ENCODE results near the gene BMPR1A.

The BMPR1A gene

GRCh38 chr10:86769991-86770390 lies 13.6 kb downstream of the BMPR1A start:
- no peak for DNase-seq

GRCh38 chr10:86770412-86770960 lies 14.1 kb downstream of the BMPR1A start:
- no peak for DNase-seq

GRCh38 chr10:86773498-86773897 lies 17.1 kb downstream of the BMPR1A start:
- DNase-seq: no peak

GRCh38 chr10:86775056-86775869 lies 18.8 kb downstream of the BMPR1A start:
- DNase-seq: no peak

- no peak for DNase-seq
These were observed 19.4 kb downstream of the BMPR1A start for GRCh38 chr10:86775870-86776180.

GRCh38 chr10:86779220-86780017 lies 23.0 kb downstream of the BMPR1A start:
- DNase-seq: no peak

GRCh38 chr10:86782701-86783418 lies 26.4 kb downstream of the BMPR1A start:
- no peak for DNase-seq

GRCh38 chr10:86785037-86785436 lies 28.6 kb downstream of the BMPR1A start:
- no peak for DNase-seq

GRCh38 chr10:86785968-86786367 lies 29.5 kb downstream of the BMPR1A start:
- no peak for DNase-seq

GRCh38 chr10:86786368-86786767 lies 29.9 kb downstream of the BMPR1A start:
- DNase-seq: no peak

GRCh38 chr10:86790394-86790793 lies 34.0 kb downstream of the BMPR1A start:
- DNase-seq: no peak

- DNase-seq: no peak
These were observed 36.2 kb downstream of the BMPR1A start for GRCh38 chr10:86792461-86793167.

GRCh38 chr10:86793696-86794095 lies 37.3 kb downstream of the BMPR1A start:
- no peak for DNase-seq

- no peak for DNase-seq
These were observed 38.9 kb downstream of the BMPR1A start for GRCh38 chr10:86795353-86795752.

- no peak for DNase-seq
These were observed 41.6 kb downstream of the BMPR1A start for GRCh38 chr10:86798025-86798424.

GRCh38 chr10:86798611-86799010 lies 42.2 kb downstream of the BMPR1A start:
- no peak for DNase-seq

- no peak for DNase-seq
These were observed 42.9 kb downstream of the BMPR1A start for GRCh38 chr10:86799188-86799845.

- DNase-seq: no peak
These were observed 45.6 kb downstream of the BMPR1A start for GRCh38 chr10:86801995-86802394.

- no peak for DNase-seq
These were observed 46.2 kb downstream of the BMPR1A start for GRCh38 chr10:86802473-86803108.

GRCh38 chr10:86803156-86803555 lies 46.7 kb downstream of the BMPR1A start:
- DNase-seq: no peak

- DNase-seq: no peak
These were observed 48.4 kb downstream of the BMPR1A start for GRCh38 chr10:86804805-86805204.

GRCh38 chr10:86813101-86813500 lies 56.7 kb downstream of the BMPR1A start:
- no peak for DNase-seq
